CD4-positive, alpha-beta T cell (primary cell): ENCODE measurements around the gene ARPP21. TPM values are rescaled to one million over a fixed set of nuclear protein-coding genes. Genes with fewer than 3 reads are reported as not detected.

Experiments used
- ATAC-seq: fragments of 200-7000 bp; cut with Tn5 transposase; one replicate; pipeline ENCODE4 v1.10.0; 2022; ENCODE audit warnings: mild to moderate bottlenecking; ENCODE audit not compliant: poor library complexity
- CTCF ChIA-PET: fragments of 350-600 bp; sonication (Branson Sonifier 250); formaldehyde crosslinking; loops from one replicate; lab custom pipeline; 2021; ENCODE audit warnings: antibody characterized with exemption, inconsistent platforms; lab: Charles Lee
- POLR2A ChIA-PET: fragments of 350-600 bp; sonication (Branson Sonifier 250); formaldehyde crosslinking; loops from one replicate; lab custom pipeline; 2021; ENCODE audit warnings: antibody characterized with exemption, inconsistent platforms; lab: Charles Lee
- DNase-seq, 14 experiments: peaks; one replicate each; pipeline ENCODE4 v3.0.0-alpha.2; 2013 to 2020; ENCODE audit warnings: mixed read lengths in 2 of 14
- H3K27ac ChIP-seq, 2 donors: one replicate each; pipeline versions ENCODE4 v1.5.1 to v1.7.0; 2013; ENCODE audit warnings: low read length in 2 of 2, low read depth in 1 of 2, mild to moderate bottlenecking in 1 of 2
- H3K27me3 ChIP-seq, 2 experiments: 1 replicate in 1 of 2; 2 replicates in 1 of 2; pipeline versions ENCODE4 v1.6.1 to v1.7.0; 2013; ENCODE audit warnings: low read length in 2 of 2, control low read depth in 1 of 2, mild to moderate bottlenecking in 1 of 2, moderate library complexity in 1 of 2; ENCODE audit not compliant: insufficient read depth in 2 of 2, control insufficient read depth in 1 of 2
- H3K36me3 ChIP-seq: one replicate; pipeline ENCODE4 v1.6.1; 2013; ENCODE audit warnings: low read length, control low read depth; ENCODE audit not compliant: insufficient read depth
- H3K4me1 ChIP-seq: one replicate; pipeline ENCODE4 v1.6.1; 2013; ENCODE audit warnings: low read length, control low read depth; ENCODE audit not compliant: insufficient read depth
- H3K4me3 ChIP-seq: one replicate; pipeline ENCODE4 v1.5.1; 2013; ENCODE audit warnings: mild to moderate bottlenecking, low read length, moderate library complexity
- H3K9me3 ChIP-seq, 2 experiments: 1 replicate in 1 of 2; 2 replicates in 1 of 2; pipeline versions ENCODE4 v1.6.1 to v1.7.0; 2013; ENCODE audit warnings: low read length in 2 of 2, mild to moderate bottlenecking in 2 of 2, control low read depth in 1 of 2, moderate library complexity in 1 of 2; ENCODE audit not compliant: control insufficient read depth in 1 of 2, insufficient read depth in 1 of 2
- H3K27ac Mint-ChIP-seq: one replicate; pipeline ENCODE4 v1.8.0; 2020; ENCODE audit warnings: mixed read lengths
- H3K27me3 Mint-ChIP-seq: one replicate; pipeline ENCODE4 v1.8.0; 2021; ENCODE audit warnings: mixed read lengths
- H3K36me3 Mint-ChIP-seq: one replicate; pipeline ENCODE4 v1.8.0; 2021; ENCODE audit warnings: low read depth, mixed read lengths
- H3K4me1 Mint-ChIP-seq: one replicate; pipeline ENCODE4 v1.8.0; 2021; ENCODE audit warnings: low read depth, mixed read lengths
- H3K4me3 Mint-ChIP-seq: one replicate; pipeline ENCODE4 v1.8.0; 2020; ENCODE audit warnings: mild to moderate bottlenecking, mixed read lengths
- H3K9me3 Mint-ChIP-seq: one replicate; pipeline ENCODE4 v1.8.0; 2020; ENCODE audit warnings: mixed read lengths
- intact Hi-C, 2 experiments: fragments of 100-400 bp; cut with DNase I in 1 of 2; cut with micrococcal nuclease in 1 of 2; formaldehyde crosslinking; loops; one replicate each; pipeline versions ENCODE4 v1.15.1 to v1.9.0; 2023 to 2025; cut with DNase I, micrococcal nuclease
- total RNA-seq, 174 experiments: library from RNA in 2 of 174; stranded (reverse) in 2 of 174; gene quantifications; one replicate each; pipeline ENCODE4 v1.2.3 and lab custom pipeline; 2021 to 2026
- TF ChIP-seq, protein P1 (sequence below): fragments of 200-600 bp; IDR thresholded peaks from one replicate; pipeline ENCODE4 v1.8.0; 2022; ENCODE audit warnings: antibody characterized with exemption, mild to moderate bottlenecking

The ARPP21 gene
- total RNA-seq, 2 experiments from 2014 or later: not detected

DNA sequence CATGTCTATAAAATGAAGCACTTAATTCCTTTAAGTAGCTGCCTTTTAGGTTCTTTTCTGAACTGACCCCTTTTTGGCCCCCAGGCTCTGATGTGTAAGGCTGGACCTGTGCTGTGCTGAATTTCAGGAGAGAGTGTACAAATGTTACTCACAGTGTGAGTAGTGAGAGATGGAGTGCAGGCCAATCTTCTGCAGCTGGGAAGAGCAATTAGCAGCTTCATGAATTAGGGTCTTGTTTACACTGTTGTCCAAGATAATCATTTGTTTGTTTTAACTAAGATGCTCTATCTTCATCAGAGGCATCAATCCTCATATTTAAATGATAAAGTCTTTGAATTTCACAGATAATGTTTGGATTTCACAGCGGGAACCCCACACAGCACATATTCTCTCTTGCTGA, 19.4 kb downstream of the ARPP21 start:
- ChIA-PET CTCF (no interaction called here), POLR2A (no interaction called here)
- Mint-ChIP-seq H3K36me3 (no peaks in the 10 kb centered on the region), H3K27me3 (no peaks in the 10 kb centered on the region), H3K27ac (no peak overlapping the region), H3K4me1 (no peaks in the 10 kb centered on the region), H3K4me3 (no peak overlapping the region), H3K9me3 (no peaks in the 10 kb centered on the region)
- Histone ChIP-seq H3K4me3 (no peak overlapping the region), H3K4me1 (no peaks in the 10 kb centered on the region), H3K27ac (no peak overlapping the region), H3K36me3 (no peaks in the 10 kb centered on the region), H3K27me3 (no peaks in the 10 kb centered on the region), H3K9me3 (no peaks in the 10 kb centered on the region)
- TF ChIP-seq, protein P1, sequence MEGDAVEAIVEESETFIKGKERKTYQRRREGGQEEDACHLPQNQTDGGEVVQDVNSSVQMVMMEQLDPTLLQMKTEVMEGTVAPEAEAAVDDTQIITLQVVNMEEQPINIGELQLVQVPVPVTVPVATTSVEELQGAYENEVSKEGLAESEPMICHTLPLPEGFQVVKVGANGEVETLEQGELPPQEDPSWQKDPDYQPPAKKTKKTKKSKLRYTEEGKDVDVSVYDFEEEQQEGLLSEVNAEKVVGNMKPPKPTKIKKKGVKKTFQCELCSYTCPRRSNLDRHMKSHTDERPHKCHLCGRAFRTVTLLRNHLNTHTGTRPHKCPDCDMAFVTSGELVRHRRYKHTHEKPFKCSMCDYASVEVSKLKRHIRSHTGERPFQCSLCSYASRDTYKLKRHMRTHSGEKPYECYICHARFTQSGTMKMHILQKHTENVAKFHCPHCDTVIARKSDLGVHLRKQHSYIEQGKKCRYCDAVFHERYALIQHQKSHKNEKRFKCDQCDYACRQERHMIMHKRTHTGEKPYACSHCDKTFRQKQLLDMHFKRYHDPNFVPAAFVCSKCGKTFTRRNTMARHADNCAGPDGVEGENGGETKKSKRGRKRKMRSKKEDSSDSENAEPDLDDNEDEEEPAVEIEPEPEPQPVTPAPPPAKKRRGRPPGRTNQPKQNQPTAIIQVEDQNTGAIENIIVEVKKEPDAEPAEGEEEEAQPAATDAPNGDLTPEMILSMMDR: no peak
- DNase-seq (no peak), ATAC-seq (no peak)
- intact Hi-C loops: no loop called here

DNA sequence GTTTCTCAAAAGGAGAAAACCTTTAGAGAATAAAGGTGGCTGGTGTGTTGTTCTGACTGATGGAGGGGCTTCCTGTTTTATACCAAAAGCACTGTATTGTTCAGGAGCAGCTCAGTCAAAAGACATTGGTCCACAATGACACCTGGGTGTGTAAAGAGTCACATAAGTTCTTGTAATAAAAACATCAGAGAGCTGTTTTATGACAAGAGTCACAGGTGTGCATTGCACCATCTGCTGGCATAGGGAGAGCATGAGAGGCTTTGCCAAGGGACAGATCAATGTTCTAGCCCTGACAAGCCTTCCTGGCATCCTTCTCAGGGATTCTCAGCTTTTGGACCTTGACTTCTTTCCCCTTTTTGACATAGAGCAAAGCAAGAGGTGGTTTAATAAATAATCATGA, 20.4 kb downstream of the ARPP21 start:
- H3K4me1 Mint-ChIP-seq: no peaks in the 10 kb centered on the region
- peak in 1 of 14 experiments; percentile 9 for DNase-seq

DNA sequence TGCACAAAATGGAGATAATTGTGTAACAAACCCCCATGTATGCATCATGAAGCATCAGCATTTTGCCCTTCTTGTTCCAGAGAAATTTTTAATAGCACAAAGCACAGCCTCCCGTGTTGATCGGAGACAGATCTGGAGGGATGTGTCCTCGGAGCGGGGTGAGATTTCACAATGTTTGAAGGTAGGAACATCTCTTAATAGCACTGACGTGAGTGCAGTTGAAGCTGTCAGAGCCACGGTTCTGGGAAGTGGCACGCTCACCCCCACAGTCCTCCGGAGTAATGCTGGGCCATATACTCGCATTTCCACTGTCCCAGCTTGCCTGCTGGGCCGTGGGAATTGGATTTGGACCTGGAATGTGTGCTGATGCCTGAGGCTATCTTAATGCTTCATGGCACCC, 24.1 kb downstream of the ARPP21 start:
- H3K9me3 Mint-ChIP-seq: no peaks in the 10 kb centered on the region
- DNase-seq (no peak), ATAC-seq (no peak)
- H3K4me1 ChIP-seq: no peaks in the 10 kb centered on the region
- H3K9me3 ChIP-seq: peaks cover 0 to 4% of the 10 kb centered on the region in 2 experiments
- H3K27me3 ChIP-seq: no peaks in the 10 kb centered on the region
- no peaks in the 10 kb centered on the region for H3K4me1 Mint-ChIP-seq
- no peak overlapping the region for H3K4me3 ChIP-seq
- H3K27me3 Mint-ChIP-seq: no peaks in the 10 kb centered on the region
- H3K36me3 ChIP-seq: no peaks in the 10 kb centered on the region
- H3K36me3 Mint-ChIP-seq: no peaks in the 10 kb centered on the region
- CTCF ChIA-PET: no interaction called here
- POLR2A ChIA-PET: no interaction called here
- intact Hi-C loops: no loop called here
- H3K4me3 Mint-ChIP-seq: no peak overlapping the region
- TF ChIP-seq, protein P1: no peak
- H3K27ac ChIP-seq: no peak overlapping the region
- no peak overlapping the region for H3K27ac Mint-ChIP-seq

More for the DNA sequence above, 20.4 kb downstream of the ARPP21 start:
- no peak overlapping the region for H3K4me3 Mint-ChIP-seq
- intact Hi-C loops: no loop called here
- no peak overlapping the region for H3K27ac Mint-ChIP-seq
- ChIA-PET CTCF (no interaction called here), POLR2A (no interaction called here)
- Histone ChIP-seq H3K4me1 (no peaks in the 10 kb centered on the region), H3K36me3 (no peaks in the 10 kb centered on the region), H3K9me3 (peaks cover 0 to 4% of the 10 kb centered on the region in 2 experiments), H3K27ac (no peak overlapping the region), H3K4me3 (no peak overlapping the region), H3K27me3 (no peaks in the 10 kb centered on the region)
- no peaks in the 10 kb centered on the region for H3K27me3 Mint-ChIP-seq
- H3K9me3 Mint-ChIP-seq: no peaks in the 10 kb centered on the region
- no peak for ATAC-seq
- TF ChIP-seq, protein P1: no peak
- no peaks in the 10 kb centered on the region for H3K36me3 Mint-ChIP-seq
